GM23338 (cell line): ENCODE data around the gene WWOX.

Source experiments
- EZH2 ChIP-seq: fragments of 200-600 bp; sonication (generic); IDR thresholded peaks from one replicate; pipeline ENCODE4 v1.8.0; 2017; ENCODE audit warnings: antibody characterized with exemption, mild to moderate bottlenecking, low read depth; ENCODE audit not compliant: unreplicated experiment
- POLR2AphosphoS5 ChIP-seq: IDR thresholded peaks from 2 replicates; pipeline ENCODE4 v1.6.1; 2016; ENCODE audit warnings: antibody characterized with exemption, low read depth
- TF ChIP-seq, protein P1 (sequence below), 2 experiments: fragments of 200-600 bp in 1 of 2; sonication (generic) in 1 of 2; conservative IDR thresholded peaks; 2 replicates each; pipeline versions ENCODE4 v1.5.1 to v1.6.1; 2016 to 2017; ENCODE audit warnings: antibody characterized with exemption in 2 of 2, low read depth in 2 of 2, mild to moderate bottlenecking in 2 of 2, moderate library complexity in 1 of 2

DNA sequence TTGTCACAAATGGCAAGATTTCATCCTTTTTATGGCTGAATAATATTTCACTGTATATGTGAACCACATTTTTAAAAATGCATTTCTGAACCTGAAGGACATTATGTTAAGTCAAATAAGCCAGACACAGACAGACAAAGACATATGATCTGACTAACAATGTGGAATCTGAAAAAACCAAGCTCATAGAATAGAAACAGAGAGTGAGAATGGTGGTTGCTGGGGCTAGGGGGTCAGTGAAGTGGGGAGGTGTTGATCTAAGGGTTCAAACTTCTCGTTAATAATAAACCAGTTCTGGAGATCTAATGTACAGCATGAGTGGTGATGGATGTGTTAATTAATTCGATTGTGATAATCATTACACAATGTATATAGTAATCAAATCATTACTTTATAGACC is 475.1 kb downstream of the WWOX start:
- TF ChIP-seq POLR2AphosphoS5 (no peak), EZH2 (no peak)
- TF ChIP-seq, protein P1, sequence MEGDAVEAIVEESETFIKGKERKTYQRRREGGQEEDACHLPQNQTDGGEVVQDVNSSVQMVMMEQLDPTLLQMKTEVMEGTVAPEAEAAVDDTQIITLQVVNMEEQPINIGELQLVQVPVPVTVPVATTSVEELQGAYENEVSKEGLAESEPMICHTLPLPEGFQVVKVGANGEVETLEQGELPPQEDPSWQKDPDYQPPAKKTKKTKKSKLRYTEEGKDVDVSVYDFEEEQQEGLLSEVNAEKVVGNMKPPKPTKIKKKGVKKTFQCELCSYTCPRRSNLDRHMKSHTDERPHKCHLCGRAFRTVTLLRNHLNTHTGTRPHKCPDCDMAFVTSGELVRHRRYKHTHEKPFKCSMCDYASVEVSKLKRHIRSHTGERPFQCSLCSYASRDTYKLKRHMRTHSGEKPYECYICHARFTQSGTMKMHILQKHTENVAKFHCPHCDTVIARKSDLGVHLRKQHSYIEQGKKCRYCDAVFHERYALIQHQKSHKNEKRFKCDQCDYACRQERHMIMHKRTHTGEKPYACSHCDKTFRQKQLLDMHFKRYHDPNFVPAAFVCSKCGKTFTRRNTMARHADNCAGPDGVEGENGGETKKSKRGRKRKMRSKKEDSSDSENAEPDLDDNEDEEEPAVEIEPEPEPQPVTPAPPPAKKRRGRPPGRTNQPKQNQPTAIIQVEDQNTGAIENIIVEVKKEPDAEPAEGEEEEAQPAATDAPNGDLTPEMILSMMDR (conservative IDR thresholded peaks at IDR 0.05; ENCODE audit: low read depth in 2 of 2), result no peak
